Liver (tissue), 3 donors: ENCODE results near the gene FSIP1.

Source experiments
- CTCF ChIP-seq: fragments of 150-350 bp; IDR thresholded peaks from 2 replicates; pipeline ENCODE4 v1.5.1; 2017; ENCODE audit warnings: improper control_type of control experiment, low read depth, low read length; ENCODE audit not compliant: missing input control
- MAX ChIP-seq: IDR thresholded peaks from 2 replicates; pipeline ENCODE4 v1.6.1; 2016; ENCODE audit warnings: antibody characterized with exemption
- SP1 ChIP-seq: IDR thresholded peaks from 2 replicates; pipeline ENCODE4 v1.6.1; 2018; ENCODE audit warnings: antibody characterized with exemption, mild to moderate bottlenecking
- donor health status: healthy.
- donor health status: healthy.

DNA sequence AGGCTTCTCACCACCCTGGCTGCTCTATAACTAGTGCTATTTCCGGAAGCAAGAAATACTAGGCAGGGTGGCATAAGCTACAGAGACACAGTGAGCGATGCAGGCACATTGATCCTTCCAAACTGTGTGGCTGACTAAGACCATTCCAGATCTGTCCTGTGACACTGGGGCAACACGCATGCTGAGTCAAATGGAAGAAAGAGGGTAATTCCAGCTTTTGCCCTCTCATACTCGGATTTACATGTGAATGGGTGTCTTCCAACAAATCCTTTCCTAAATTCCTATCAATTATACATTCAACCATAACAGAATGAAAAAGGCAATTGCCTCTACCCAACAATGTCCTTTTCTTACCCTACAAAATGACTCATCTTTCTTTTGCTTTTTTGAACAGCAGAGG, 5.1 kb downstream of the FSIP1 start:
- TF ChIP-seq CTCF (no peak), SP1 (no peak), MAX (no peak)
